PC-9 (cell line): Measurements from ENCODE around the gene PCDHGA11.

Experiments used
- EZH2 ChIP-seq: fragments of 200-600 bp; sonication (generic); IDR thresholded peaks from 2 replicates; pipeline ENCODE4 v1.8.0; 2017; ENCODE audit warnings: antibody characterized with exemption, low read depth
- TF ChIP-seq, protein P1 (sequence below): fragments of 200-600 bp; sonication (generic); conservative IDR thresholded peaks from 2 replicates; pipeline ENCODE4 v1.6.1; 2017; ENCODE audit warnings: mixed run types, antibody characterized with exemption, mild to moderate bottlenecking, moderate library complexity

DNA sequence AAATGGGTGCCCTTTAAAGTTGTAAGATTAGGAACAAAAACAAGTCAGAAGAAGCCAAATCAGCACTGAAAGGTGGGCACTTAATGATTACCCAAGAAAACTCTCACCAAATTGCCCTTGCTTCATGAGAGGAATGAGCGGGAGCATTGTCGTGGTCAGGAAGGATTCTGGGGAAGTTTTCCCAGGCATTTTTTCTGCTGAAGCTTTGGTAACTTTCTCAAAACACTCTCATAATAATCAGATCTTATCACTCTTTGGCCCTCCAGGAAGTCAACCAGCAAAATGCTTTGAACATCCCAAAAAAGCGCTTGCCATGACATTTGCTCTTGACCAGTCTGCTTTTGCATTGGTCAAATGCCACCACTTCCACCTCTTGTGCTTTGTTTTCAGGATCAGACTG is 44.5 kb downstream of the PCDHGA11 start:
- TF ChIP-seq, protein P1, sequence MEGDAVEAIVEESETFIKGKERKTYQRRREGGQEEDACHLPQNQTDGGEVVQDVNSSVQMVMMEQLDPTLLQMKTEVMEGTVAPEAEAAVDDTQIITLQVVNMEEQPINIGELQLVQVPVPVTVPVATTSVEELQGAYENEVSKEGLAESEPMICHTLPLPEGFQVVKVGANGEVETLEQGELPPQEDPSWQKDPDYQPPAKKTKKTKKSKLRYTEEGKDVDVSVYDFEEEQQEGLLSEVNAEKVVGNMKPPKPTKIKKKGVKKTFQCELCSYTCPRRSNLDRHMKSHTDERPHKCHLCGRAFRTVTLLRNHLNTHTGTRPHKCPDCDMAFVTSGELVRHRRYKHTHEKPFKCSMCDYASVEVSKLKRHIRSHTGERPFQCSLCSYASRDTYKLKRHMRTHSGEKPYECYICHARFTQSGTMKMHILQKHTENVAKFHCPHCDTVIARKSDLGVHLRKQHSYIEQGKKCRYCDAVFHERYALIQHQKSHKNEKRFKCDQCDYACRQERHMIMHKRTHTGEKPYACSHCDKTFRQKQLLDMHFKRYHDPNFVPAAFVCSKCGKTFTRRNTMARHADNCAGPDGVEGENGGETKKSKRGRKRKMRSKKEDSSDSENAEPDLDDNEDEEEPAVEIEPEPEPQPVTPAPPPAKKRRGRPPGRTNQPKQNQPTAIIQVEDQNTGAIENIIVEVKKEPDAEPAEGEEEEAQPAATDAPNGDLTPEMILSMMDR = no peak
- no peak for TF ChIP-seq EZH2
